Embryonic facial prominence (tissue), 1 donor: ENCODE data around the gene DCAF8L2.
"Not testable (repeated sequence)": the region's sequence is repeated elsewhere in the genome, so short reads cannot be mapped to it uniquely, and the experiment has no call there.

Experiments used
- DNase-seq: peaks from one replicate; pipeline ENCODE4 v3.0.0-alpha.2; 2016; ENCODE audit errors: extremely low spot score

DCAF8L2 gene

GRCh38 chrX:27679281-27679680, 89.1 kb downstream of the DCAF8L2 start:
- no peak for DNase-seq

- no peak for DNase-seq
These were observed 90.6 kb downstream of the DCAF8L2 start for GRCh38 chrX:27680726-27681125.

- DNase-seq = not testable (repeated sequence)
These were observed 93.5 kb downstream of the DCAF8L2 start for GRCh38 chrX:27683566-27684208.

GRCh38 chrX:27694667-27695066, 104.5 kb downstream of the DCAF8L2 start:
- no peak for DNase-seq

GRCh38 chrX:27706526-27706925, 116.4 kb downstream of the DCAF8L2 start:
- DNase-seq = no peak

GRCh38 chrX:27715610-27716009, 125.5 kb downstream of the DCAF8L2 start:
- DNase-seq = no peak

GRCh38 chrX:27728291-27728690, 138.1 kb downstream of the DCAF8L2 start:
- DNase-seq = no peak

- no peak for DNase-seq
These were observed 141.8 kb downstream of the DCAF8L2 start for GRCh38 chrX:27731962-27732361.

- no peak for DNase-seq
These were observed 145.8 kb downstream of the DCAF8L2 start for GRCh38 chrX:27735914-27736313.

GRCh38 chrX:27740933-27741332, 150.8 kb downstream of the DCAF8L2 start:
- DNase-seq = no peak

- DNase-seq = not testable (repeated sequence)
These were observed 153.4 kb downstream of the DCAF8L2 start for GRCh38 chrX:27743521-27743920.

- DNase-seq = no peak
These were observed 156.4 kb downstream of the DCAF8L2 start for GRCh38 chrX:27746516-27746915.

- not testable (repeated sequence) for DNase-seq
These were observed 160.2 kb downstream of the DCAF8L2 start for GRCh38 chrX:27750298-27750697.

- DNase-seq = no peak
These were observed 161.8 kb downstream of the DCAF8L2 start for GRCh38 chrX:27751976-27752375.

GRCh38 chrX:27765718-27766117, 175.6 kb downstream of the DCAF8L2 start:
- no peak for DNase-seq

GRCh38 chrX:27767387-27767786, 177.2 kb downstream of the DCAF8L2 start:
- no peak for DNase-seq

- DNase-seq = no peak
These were observed 185.8 kb downstream of the DCAF8L2 start for GRCh38 chrX:27775984-27776383.

- no peak for DNase-seq
These were observed 206.6 kb downstream of the DCAF8L2 start for GRCh38 chrX:27796640-27797257.

GRCh38 chrX:27797575-27797974, 207.4 kb downstream of the DCAF8L2 start:
- DNase-seq = no peak
